ENCODE data around the gene NR3C2.

GRCh38 chr4:148254621-148255343 is 187.4 kb downstream of the NR3C2 start:
- TF ChIP-seq CTCF (IDR thresholded peaks at IDR 0.05; ENCODE audit: insufficient read depth, low read depth, low read length), result no peak
- no peak for TF ChIP-seq EZH2 (IDR thresholded peaks at IDR 0.05; ENCODE audit: insufficient read depth, low read length)
